ENCODE results near the gene CASKIN1. TPM values are rescaled to one million over a fixed set of nuclear protein-coding genes. Genes with fewer than 3 reads are reported as not detected.

Gene CASKIN1
- polyA plus RNA-seq, 3 donors: not detected

- Histone ChIP-seq H3K4me1 (ENCODE audit: control insufficient read depth in 1 of 2, insufficient read depth in 2 of 2, low read length in 2 of 2) (peaks cover 25 to 31% of the 10 kb centered on the region in 2 donors), H3K27me3 (ENCODE audit: control insufficient read depth in 2 of 2, insufficient read depth in 2 of 2, low read length in 2 of 2) (no peaks in the 10 kb centered on the region), H3K79me2 (ENCODE audit: insufficient read depth, low read length) (peaks cover 36% of the 10 kb centered on the region), H3K4me2 (replicated peaks; ENCODE audit: extremely low read depth, low read length, poor library complexity, severe bottlenecking) (peak overlapping the region; percentile 86), H3K9ac (ENCODE audit: insufficient read depth, low read length, poor library complexity, severe bottlenecking) (no peak overlapping the region), H3K36me3 (replicated peaks in 1 of 2; ENCODE audit: control insufficient read depth in 1 of 2, insufficient read depth in 2 of 2, low read length in 2 of 2) (peaks cover 29 to 35% of the 10 kb centered on the region in 2 donors), H3K27ac (ENCODE audit: low read depth in 1 of 2, low read length in 2 of 2) (peak overlapping the region; percentile 53 to 63), H4K20me1 (ENCODE audit: insufficient read depth, low read length) (peaks cover 43% of the 10 kb centered on the region), H3K4me3 (replicated peaks in 1 of 3; ENCODE audit: low read depth in 2 of 3, low read length in 3 of 3) (no peak overlapping the region), H3K9me3 (replicated peaks in 1 of 2; ENCODE audit: control insufficient read depth in 1 of 2, insufficient read depth in 1 of 2, low read length in 2 of 2) (no peaks in the 10 kb centered on the region), H2AFZ (ENCODE audit: insufficient read depth, low read depth, low read length, poor library complexity, severe bottlenecking) (no peak overlapping the region)
- peaks cover 0 to 2% (median 0%) of the 10 kb centered on the region in 7 donors for H3K9me3 Mint-ChIP-seq
- H3K36me3 Mint-ChIP-seq: peaks cover 23 to 41% of the 10 kb centered on the region in 2 donors
- no peak overlapping the region for H3K4me3 Mint-ChIP-seq
- peaks cover 0 to 6% (median 0%) of the 10 kb centered on the region in 3 donors for H3K27me3 Mint-ChIP-seq (ENCODE audit: low read depth in 3 of 3)
- DNase-seq: no peak
- H3K27ac Mint-ChIP-seq: peak overlapping the region in 5 of 7 donors; percentile 56 to 83 (median 72)
- H3K4me1 Mint-ChIP-seq: peaks cover 31% of the 10 kb centered on the region
- intact Hi-C loops (cut with micrococcal nuclease): no loop called here
- WGBS (ENCODE audit: insufficient coverage): 93% methylated on average over 8 of the region's 11 CpGs
- TF ChIP-seq CTCF (IDR thresholded peaks at IDR 0.05): no peak
Observed at GRCh38 chr16:2211923-2212347, 15.5 kb upstream of the CASKIN1 start.

- WGBS (ENCODE audit: insufficient coverage): 83% methylated on average over 20 of the region's 24 CpGs
- H3K27me3 Mint-ChIP-seq (ENCODE audit: low read depth in 3 of 3): peaks cover 0 to 4% (median 0%) of the 10 kb centered on the region in 3 donors
- H3K9me3 Mint-ChIP-seq: peaks cover 0 to 2% (median 0%) of the 10 kb centered on the region in 7 donors
- no peak for TF ChIP-seq CTCF (IDR thresholded peaks at IDR 0.05)
- no peak within 1 kb of the TSS for H3K4me3 Mint-ChIP-seq
- Histone ChIP-seq H3K4me2 (replicated peaks; ENCODE audit: extremely low read depth, low read length, poor library complexity, severe bottlenecking) (no peak within 1 kb of the TSS), H3K4me1 (ENCODE audit: control insufficient read depth in 1 of 2, insufficient read depth in 2 of 2, low read length in 2 of 2) (peaks cover 37 to 44% of the 10 kb centered on the region in 2 donors), H4K20me1 (ENCODE audit: insufficient read depth, low read length) (peaks cover 47% of the 10 kb centered on the region), H3K4me3 (replicated peaks in 1 of 3; ENCODE audit: low read depth in 2 of 3, low read length in 3 of 3) (no peak within 1 kb of the TSS), H3K27ac (ENCODE audit: low read depth in 1 of 2, low read length in 2 of 2) (no peak within 1 kb of the TSS), H2AFZ (ENCODE audit: insufficient read depth, low read depth, low read length, poor library complexity, severe bottlenecking) (no peak within 1 kb of the TSS), H3K36me3 (replicated peaks in 1 of 2; ENCODE audit: control insufficient read depth in 1 of 2, insufficient read depth in 2 of 2, low read length in 2 of 2) (peaks cover 29 to 38% of the 10 kb centered on the region in 2 donors), H3K9me3 (replicated peaks in 1 of 2; ENCODE audit: control insufficient read depth in 1 of 2, insufficient read depth in 1 of 2, low read length in 2 of 2) (no peaks in the 10 kb centered on the region), H3K27me3 (ENCODE audit: control insufficient read depth in 2 of 2, insufficient read depth in 2 of 2, low read length in 2 of 2) (no peaks in the 10 kb centered on the region), H3K79me2 (ENCODE audit: insufficient read depth, low read length) (peaks cover 46% of the 10 kb centered on the region), H3K9ac (ENCODE audit: insufficient read depth, low read length, poor library complexity, severe bottlenecking) (no peak within 1 kb of the TSS)
- peak within 1 kb of the TSS in 1 of 7 donors; percentile 80 for H3K27ac Mint-ChIP-seq
- intact Hi-C loops (cut with micrococcal nuclease): no loop called here
- H3K4me1 Mint-ChIP-seq: peaks cover 42% of the 10 kb centered on the region
- DNase-seq: no peak
- H3K36me3 Mint-ChIP-seq: peaks cover 23 to 43% of the 10 kb centered on the region in 2 donors
Observed at GRCh38 chr16:2210386-2211365, 14.3 kb upstream of the CASKIN1 start, which contains the start of gene BRICD5. TSS of gene BRICD5 (minus strand) at chr16:2210863. CDS start at chr16:2210833, 30 bp downstream.

Data from CD14-positive monocyte (primary cell).